NT2/D1 (cell line): Measurements from ENCODE around the gene FGF18.

ENCODE experiments used
- SUZ12 ChIP-seq: IDR thresholded peaks from 2 replicates; pipeline ENCODE4 v1.6.1; 2011; ENCODE audit not compliant: insufficient read length, insufficient read depth; ENCODE audit errors: extremely low read depth
- YY1 ChIP-seq: IDR thresholded peaks from 2 replicates; pipeline ENCODE4 v1.6.1; 2011; ENCODE audit not compliant: insufficient read length, insufficient read depth
- ZNF274 ChIP-seq: IDR thresholded peaks from 2 replicates; pipeline ENCODE4 v1.6.1; 2011; ENCODE audit warnings: mild to moderate bottlenecking, low read depth, low read length

GRCh38 chr5:171462928-171463861, 43.7 kb downstream of the FGF18 start:
- no peak for TF ChIP-seq SUZ12
- TF ChIP-seq YY1 = no peak
- TF ChIP-seq ZNF274 = no peak
